ENCODE measurements around the gene SLC30A4. TPM values are rescaled to one million over a fixed set of nuclear protein-coding genes. Genes with fewer than 3 reads are reported as not detected.
A peak's percentile ranks its signal among the peaks of the same experiment; 100 is the strongest.

SLC30A4 gene
- total and polyA plus RNA-seq, 8 donors: 0.76 to 12.9 (median 2.4) TPM

DNA sequence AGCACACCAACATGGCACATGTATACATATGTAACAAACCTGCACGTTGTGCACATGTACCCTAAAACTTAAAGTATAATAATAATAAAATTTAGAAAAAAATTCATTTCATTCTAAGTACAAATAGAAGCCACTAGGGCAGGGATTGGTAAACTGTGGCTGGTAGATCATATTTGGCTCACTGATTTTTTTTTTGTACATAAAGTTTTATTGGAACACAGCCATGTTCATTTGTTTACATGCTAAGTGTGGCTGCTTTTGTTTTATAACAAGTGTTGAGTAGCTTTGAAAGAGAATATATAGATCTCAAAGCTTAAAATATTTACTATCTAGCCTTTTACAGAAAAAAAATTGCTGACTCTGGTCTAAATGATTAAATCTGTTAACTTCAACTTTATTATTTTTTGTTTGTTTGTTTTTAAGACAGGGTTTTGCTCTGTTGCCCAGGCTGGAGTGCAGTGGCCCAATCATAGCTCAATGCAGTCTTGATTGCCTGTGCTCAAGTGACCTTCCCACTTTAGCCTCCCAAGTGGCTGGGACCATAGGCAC is 32.8 kb downstream of the SLC30A4 start:
- intact Hi-C loops (cut with DNase I; ENCODE audit: low total_unique reads): no loop called here
- DNase-seq: no peak
- no peak overlapping the region for H3K4me3 ChIP-seq
- WGBS, 5 donors: 62 to 93% (median 80%) methylated on average over 1 of the region's 1 CpG
- TF ChIP-seq POLR2A (IDR thresholded peaks at IDR 0.05) (no peak), CTCF (IDR thresholded peaks at IDR 0.05) (no peak), POLR2AphosphoS5 (IDR thresholded peaks at IDR 0.05) (no peak), EP300 (IDR thresholded peaks at IDR 0.05) (no peak)
- H3K36me3 ChIP-seq: peaks cover 16 to 53% (median 47%) of the 10 kb centered on the region in 4 donors
- no peaks in the 10 kb centered on the region for H3K9me3 ChIP-seq
- H3K27me3 ChIP-seq: no peaks in the 10 kb centered on the region
- no peaks in the 10 kb centered on the region for H3K4me1 ChIP-seq
- H3K27ac ChIP-seq: no peak overlapping the region

GRCh38 chr15:45486317-45486716 is 36.2 kb downstream of the SLC30A4 start:
- Histone ChIP-seq H3K4me3 (no peak overlapping the region), H3K36me3 (peaks cover 16 to 64% (median 55%) of the 10 kb centered on the region in 4 donors), H3K27me3 (no peaks in the 10 kb centered on the region), H3K4me1 (no peaks in the 10 kb centered on the region), H3K9me3 (no peaks in the 10 kb centered on the region), H3K27ac (no peak overlapping the region)
- TF ChIP-seq EP300 (IDR thresholded peaks at IDR 0.05) (no peak), POLR2AphosphoS5 (IDR thresholded peaks at IDR 0.05) (no peak)
- 69 to 90% (median 86%) methylated on average over 1 of the region's 1 CpG for WGBS, 5 donors
- intact Hi-C loops (cut with DNase I; ENCODE audit: low total_unique reads): no loop called here
- DNase-seq: no peak

DNA sequence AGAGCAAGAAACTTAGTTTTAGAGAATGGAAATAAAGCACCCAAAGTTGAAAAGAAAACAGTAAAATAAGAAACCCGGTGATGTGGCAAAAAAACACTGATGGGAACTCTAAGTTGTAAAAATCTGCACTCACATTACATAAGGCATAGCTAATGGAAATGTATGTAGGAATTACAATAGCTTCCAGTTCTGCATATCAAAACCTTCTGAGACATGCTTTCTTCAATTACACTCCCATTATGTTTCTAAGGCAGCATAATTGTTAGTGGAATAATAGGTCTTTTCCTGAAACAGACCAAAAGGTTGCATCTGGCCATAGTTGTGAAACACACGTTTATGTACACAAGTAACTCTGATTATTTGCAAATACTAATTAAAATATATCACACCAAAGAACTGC is 41.4 kb downstream of the SLC30A4 start:
- Histone ChIP-seq H3K4me1 (no peaks in the 10 kb centered on the region), H3K9me3 (no peaks in the 10 kb centered on the region), H3K27me3 (no peaks in the 10 kb centered on the region), H3K27ac (no peak overlapping the region), H3K36me3 (peaks cover 8 to 55% (median 45%) of the 10 kb centered on the region in 4 donors), H3K4me3 (no peak overlapping the region)
- intact Hi-C loops (cut with DNase I; ENCODE audit: low total_unique reads): no loop called here
- no peak for TF ChIP-seq EP300 (IDR thresholded peaks at IDR 0.05)
- TF ChIP-seq CTCF (IDR thresholded peaks at IDR 0.05): no peak
- no peak for TF ChIP-seq POLR2A (IDR thresholded peaks at IDR 0.05)
- TF ChIP-seq POLR2AphosphoS5 (IDR thresholded peaks at IDR 0.05): no peak
- 67 to 86% (median 80%) methylated on average over 2 of the region's 2 CpGs for WGBS, 5 donors
- DNase-seq: no peak

- Histone ChIP-seq H3K4me3 (no peak overlapping the region), H3K27me3 (peaks cover 0 to 9% (median 0%) of the 10 kb centered on the region in 3 donors), H3K4me1 (no peaks in the 10 kb centered on the region), H3K36me3 (peaks cover 4 to 35% (median 17%) of the 10 kb centered on the region in 4 donors), H3K9me3 (no peaks in the 10 kb centered on the region), H3K27ac (no peak overlapping the region)
- WGBS, 5 donors: 56 to 71% (median 69%) methylated on average over 3 of the region's 3 CpGs
- peak in 1 of 2 donors; percentile 36 for DNase-seq
- intact Hi-C loops (cut with DNase I; ENCODE audit: low total_unique reads): no loop called here
- TF ChIP-seq POLR2A (IDR thresholded peaks at IDR 0.05) (no peak), EP300 (IDR thresholded peaks at IDR 0.05) (no peak), CTCF (IDR thresholded peaks at IDR 0.05) (no peak), POLR2AphosphoS5 (IDR thresholded peaks at IDR 0.05) (no peak)
Observed at GRCh38 chr15:45476410-45476809, 46.1 kb downstream of the SLC30A4 start.

- intact Hi-C loops (cut with DNase I; ENCODE audit: low total_unique reads): no loop called here
- no peak for DNase-seq
- TF ChIP-seq EP300 (IDR thresholded peaks at IDR 0.05) (no peak), POLR2AphosphoS5 (IDR thresholded peaks at IDR 0.05) (no peak), CTCF (IDR thresholded peaks at IDR 0.05) (no peak), POLR2A (IDR thresholded peaks at IDR 0.05) (no peak)
- H3K9me3 ChIP-seq: no peaks in the 10 kb centered on the region
- H3K36me3 ChIP-seq: peaks cover 0 to 19% (median 9%) of the 10 kb centered on the region in 4 donors
- H3K4me1 ChIP-seq: no peaks in the 10 kb centered on the region
- H3K27me3 ChIP-seq: peaks cover 0 to 16% (median 0%) of the 10 kb centered on the region in 3 donors
- no peak overlapping the region for H3K27ac ChIP-seq
- no peak overlapping the region for H3K4me3 ChIP-seq
- WGBS, 5 donors: 87 to 97% (median 95%) methylated on average over 6 of the region's 6 CpGs
Observed at GRCh38 chr15:45474799-45475198, 47.8 kb downstream of the SLC30A4 start.
